ENCODE measurements around the gene ABHD14A. TPM values are rescaled to one million over a fixed set of nuclear protein-coding genes. Genes with fewer than 3 reads are reported as not detected.

Gene ABHD14A
- total and polyA plus RNA-seq, 2 donors: 12.7 to 17.6 TPM

Other genes starting within 250 kb of the ABHD14A start
- not detected for gene IQCF6, start 195.8 kb upstream of the ABHD14A start, total RNA-seq
- not detected for gene IQCF6, start 195.8 kb upstream of the ABHD14A start, polyA plus RNA-seq
- gene IQCF2, start 113.4 kb upstream of the ABHD14A start, total RNA-seq: not detected
- gene IQCF2, start 113.4 kb upstream of the ABHD14A start, polyA plus RNA-seq: not detected
- not detected for gene IQCF5, start 99.5 kb upstream of the ABHD14A start, total RNA-seq
- gene IQCF5, start 99.5 kb upstream of the ABHD14A start, polyA plus RNA-seq: not detected
- not detected for gene IQCF1, start 71.7 kb upstream of the ABHD14A start, total RNA-seq
- gene IQCF1, start 71.7 kb upstream of the ABHD14A start, polyA plus RNA-seq: not detected
- 18.6 TPM for gene RRP9, start 33.2 kb upstream of the ABHD14A start, total RNA-seq
- gene RRP9, start 33.2 kb upstream of the ABHD14A start, polyA plus RNA-seq: 16.9 TPM
- 8.0 TPM for gene PARP3, start 32.7 kb upstream of the ABHD14A start, total RNA-seq
- gene PARP3, start 32.7 kb upstream of the ABHD14A start, polyA plus RNA-seq: 11.2 TPM
- 0.05 TPM for gene GPR62, start 19.7 kb upstream of the ABHD14A start, total RNA-seq
- gene GPR62, start 19.7 kb upstream of the ABHD14A start, polyA plus RNA-seq: 0.02 TPM
- 6.1 TPM for gene PCBP4, start 7.6 kb upstream of the ABHD14A start, total RNA-seq
- 21.0 TPM for gene PCBP4, start 7.6 kb upstream of the ABHD14A start, polyA plus RNA-seq
- gene ABHD14B, start 1.0 kb upstream of the ABHD14A start, total RNA-seq: 22.9 TPM
- gene ABHD14B, start 1.0 kb upstream of the ABHD14A start, polyA plus RNA-seq: 48.2 TPM
- gene ACY1, start 8.5 kb downstream of the ABHD14A start, total RNA-seq: 11.2 TPM
- gene ACY1, start 8.5 kb downstream of the ABHD14A start, polyA plus RNA-seq: 17.6 TPM
- gene RPL29, start 20.8 kb downstream of the ABHD14A start, total RNA-seq: 1,457 TPM
- 1,964 TPM for gene RPL29, start 20.8 kb downstream of the ABHD14A start, polyA plus RNA-seq
- gene DUSP7, start 81.5 kb downstream of the ABHD14A start, total RNA-seq: 7.7 TPM
- 6.3 TPM for gene DUSP7, start 81.5 kb downstream of the ABHD14A start, polyA plus RNA-seq
- gene POC1A, start 179.4 kb downstream of the ABHD14A start, total RNA-seq: 12.3 TPM
- gene POC1A, start 179.4 kb downstream of the ABHD14A start, polyA plus RNA-seq: 2.6 TPM
- 34.5 TPM for gene ALAS1, start 223.1 kb downstream of the ABHD14A start, total RNA-seq
- 22.8 TPM for gene ALAS1, start 223.1 kb downstream of the ABHD14A start, polyA plus RNA-seq